NCI-H146 treated with DMSO at 0.1 percent for 48 hours (cell line): ENCODE data around the gene PALLD.

ENCODE experiments used
- DNase-seq: peaks from one replicate; lab custom pipeline; 2025; ENCODE audit not compliant: unreplicated experiment; lab: John Stamatoyannopoulos, UW

Gene PALLD

GRCh38 chr4:168815379-168816345, 318.8 kb downstream of the PALLD start:
- no peak for DNase-seq

- DNase-seq = no peak
These were observed 320.5 kb downstream of the PALLD start for GRCh38 chr4:168817370-168817769.

GRCh38 chr4:168822481-168822880, 325.6 kb downstream of the PALLD start:
- no peak for DNase-seq

DNA sequence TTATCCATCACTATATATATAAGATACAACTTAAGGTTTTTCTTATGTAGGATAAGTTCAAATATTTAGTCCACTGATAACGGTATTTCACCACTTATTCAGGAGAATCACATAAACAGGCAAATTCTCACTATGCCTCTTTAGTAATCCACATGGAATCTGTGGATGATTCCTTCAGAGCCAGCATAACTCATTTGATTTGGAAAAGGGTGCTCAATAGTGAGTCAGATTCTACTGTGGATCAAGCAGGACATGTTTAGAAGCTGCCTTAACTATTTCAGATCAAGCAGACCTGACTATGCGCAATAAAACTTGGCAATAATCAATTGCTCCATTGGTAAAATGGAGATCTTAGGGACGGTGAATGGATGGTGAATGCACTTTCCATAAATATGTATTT, 329.1 kb downstream of the PALLD start:
- no peak for DNase-seq

DNA sequence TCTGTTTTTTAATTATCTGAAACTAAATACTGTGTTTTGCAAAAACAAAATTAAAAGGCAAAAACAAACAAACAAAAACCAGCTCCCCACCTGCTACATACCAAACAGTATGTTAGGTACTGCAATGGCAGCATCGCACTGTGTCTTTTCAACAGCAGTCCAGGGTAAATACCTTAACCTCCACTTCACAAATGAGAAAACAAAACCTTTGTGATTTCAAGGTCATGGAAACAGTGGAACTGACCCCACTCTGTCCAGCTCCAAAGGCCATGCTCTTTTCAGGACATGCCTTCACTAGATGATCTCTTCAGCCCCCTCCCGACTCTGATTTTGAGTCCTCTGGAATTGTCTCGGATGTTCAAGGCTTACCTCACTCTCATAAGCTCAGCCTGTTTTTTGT, 329.8 kb downstream of the PALLD start:
- no peak for DNase-seq

DNA sequence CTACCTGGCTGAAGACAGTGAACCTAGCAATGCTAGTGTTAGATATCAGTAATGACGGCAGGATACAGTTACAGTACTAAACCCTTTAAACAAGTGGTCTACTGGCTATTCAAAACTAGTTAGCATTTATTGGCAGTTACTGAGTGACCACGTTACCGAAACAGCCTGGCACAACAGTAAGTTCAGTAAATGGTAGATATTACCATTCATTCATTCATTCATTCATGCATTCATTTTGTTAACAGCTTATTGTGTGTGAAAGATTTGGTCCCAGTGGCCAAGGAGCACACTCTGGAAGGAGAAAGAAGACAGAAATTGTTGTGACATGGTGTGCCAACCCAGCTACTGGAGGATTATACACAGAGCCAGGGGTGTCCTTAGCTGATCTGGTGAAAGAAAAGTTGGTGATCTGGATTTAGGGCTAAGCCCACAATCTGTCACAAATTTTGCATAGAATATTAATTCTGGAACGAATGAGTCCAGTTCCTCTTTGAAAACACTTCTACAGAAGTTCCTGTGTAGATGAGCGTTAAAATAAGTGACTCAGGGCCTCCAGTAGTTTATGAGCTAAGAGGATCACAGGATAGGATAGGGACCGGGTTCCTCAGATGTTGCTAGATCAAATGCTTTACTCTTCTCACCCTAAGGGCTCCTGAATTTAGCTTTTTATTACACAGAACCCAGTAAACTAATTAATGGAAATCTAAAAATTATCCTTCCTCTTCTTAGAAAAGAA, 334.1 kb downstream of the PALLD start:
- DNase-seq = no peak

DNA sequence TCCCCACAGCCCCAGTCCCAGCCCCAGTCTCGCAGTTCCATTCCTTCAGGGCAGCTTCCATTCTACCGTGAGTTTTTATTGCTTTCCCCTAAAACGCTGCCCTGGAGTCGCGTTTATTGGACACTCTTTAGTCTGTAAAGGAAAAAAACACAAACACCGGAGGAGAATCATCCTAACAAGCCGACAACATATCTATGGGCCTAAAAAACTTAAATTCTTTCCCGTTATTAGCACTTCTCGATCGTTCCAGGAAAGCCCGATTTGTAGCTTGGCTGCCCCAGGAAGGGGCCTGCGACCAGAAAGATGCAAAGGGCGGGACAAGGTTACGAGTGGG, 334.7 kb downstream of the PALLD start:
- DNase-seq = no peak

DNA sequence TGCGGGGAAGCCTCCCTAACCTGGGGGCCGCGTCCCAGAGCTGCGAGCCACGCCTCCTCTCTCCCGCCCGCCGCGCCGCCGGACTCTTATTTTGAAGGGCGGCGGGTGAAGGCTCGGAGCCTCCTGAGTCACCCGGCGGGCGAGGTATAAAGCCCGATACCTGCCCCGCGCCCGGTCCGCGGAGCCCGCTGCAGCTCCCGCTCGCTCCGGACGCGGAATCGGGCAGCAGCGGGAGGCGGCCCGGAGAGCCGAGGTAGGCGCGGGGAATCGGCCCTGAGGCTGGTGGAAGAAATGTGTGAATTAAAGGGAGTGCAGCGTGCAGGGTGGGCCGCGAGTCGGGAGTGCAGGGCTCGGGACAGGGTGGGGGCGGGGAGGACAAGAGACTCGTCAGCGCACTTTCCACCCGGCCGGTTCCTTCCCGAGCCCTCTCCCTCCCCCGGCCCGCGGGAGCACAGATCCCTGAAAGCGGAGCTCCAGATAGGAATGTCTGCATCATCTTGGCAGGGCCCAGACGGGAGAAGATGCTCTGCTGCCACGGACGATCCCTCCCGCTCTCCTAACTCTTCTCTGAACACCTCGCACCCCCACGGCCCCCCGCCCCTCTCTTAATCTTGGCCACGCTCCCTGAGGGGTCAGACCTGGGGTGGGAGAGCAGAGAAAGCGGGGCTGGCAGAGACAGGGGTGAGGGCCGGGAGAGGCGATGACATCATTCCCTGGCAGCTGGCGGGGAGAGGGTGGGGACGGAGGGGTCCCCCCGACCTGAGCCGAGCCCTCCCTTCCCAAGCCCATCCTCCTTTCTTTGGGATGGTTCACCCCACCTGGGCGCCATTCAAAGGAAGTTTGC, 335.3 kb downstream of the PALLD start:
- DNase-seq = no peak

DNA sequence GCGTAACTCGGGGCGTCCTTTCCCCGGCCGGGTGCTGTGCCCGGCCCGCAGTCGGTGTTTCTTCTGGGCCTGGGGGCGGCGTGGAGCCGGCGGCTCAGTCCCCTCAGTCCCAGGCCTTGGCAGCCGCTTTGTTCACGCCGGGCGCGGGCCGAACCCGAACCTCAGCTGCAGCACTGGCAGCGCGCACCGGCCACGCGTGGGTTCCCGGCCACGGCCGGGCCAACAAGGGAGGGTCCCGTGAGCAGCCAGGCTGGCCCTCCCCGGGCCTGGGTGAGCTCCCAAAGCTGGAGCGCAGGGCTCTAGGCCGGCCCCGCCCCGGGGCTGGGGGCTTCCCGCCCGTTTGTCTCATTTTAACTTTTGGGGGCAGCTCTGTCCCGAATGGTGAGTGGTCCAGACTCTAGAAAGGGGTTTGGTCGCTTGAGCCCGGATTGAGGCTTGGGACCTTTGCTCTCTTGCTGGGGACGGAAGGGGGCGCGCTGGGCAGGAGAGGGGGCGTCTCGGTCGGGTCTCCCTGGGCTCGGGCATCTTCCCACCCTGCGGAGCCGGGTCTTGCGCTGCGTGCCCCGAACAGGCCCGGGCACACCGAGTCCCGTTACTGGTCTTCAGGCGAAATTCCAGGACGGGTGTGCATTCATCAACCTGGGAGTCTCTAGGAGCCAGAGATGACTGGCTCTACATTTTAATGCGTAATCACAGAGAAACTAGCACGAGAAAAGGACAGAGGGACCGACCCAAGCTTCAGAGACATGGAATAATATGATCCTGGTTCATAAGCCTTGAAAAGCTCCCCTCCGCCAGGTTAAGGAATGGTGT, 336.1 kb downstream of the PALLD start:
- DNase-seq = no peak

GRCh38 chr4:168833881-168834280, 337.0 kb downstream of the PALLD start:
- DNase-seq = no peak

- no peak for DNase-seq
These were observed 339.1 kb downstream of the PALLD start for GRCh38 chr4:168835880-168836454.

GRCh38 chr4:168836490-168836889, 339.6 kb downstream of the PALLD start:
- no peak for DNase-seq

DNA sequence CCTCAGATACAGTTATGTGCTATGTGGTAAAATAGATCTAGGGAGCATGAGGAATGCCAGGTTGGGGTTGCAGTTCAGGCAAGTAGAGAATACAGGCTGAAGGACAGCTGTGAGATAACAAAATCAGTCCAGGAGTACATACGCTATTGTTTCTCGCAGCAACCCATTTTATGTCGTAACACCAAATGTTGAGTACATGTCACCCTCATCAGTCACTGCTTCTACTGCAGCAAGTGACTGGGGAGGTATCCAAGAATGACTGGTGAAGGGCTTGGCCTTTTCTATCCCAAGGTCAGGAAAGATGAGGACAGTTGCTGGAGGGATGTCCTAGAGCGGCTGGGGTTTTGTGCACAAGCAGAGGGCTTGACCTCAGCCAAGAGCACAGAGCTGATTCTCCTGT, 341.1 kb downstream of the PALLD start:
- DNase-seq = no peak

- DNase-seq = no peak
These were observed 343.0 kb downstream of the PALLD start for GRCh38 chr4:168839758-168840391.

- no peak for DNase-seq
These were observed 343.5 kb downstream of the PALLD start for GRCh38 chr4:168840392-168840763.

DNA sequence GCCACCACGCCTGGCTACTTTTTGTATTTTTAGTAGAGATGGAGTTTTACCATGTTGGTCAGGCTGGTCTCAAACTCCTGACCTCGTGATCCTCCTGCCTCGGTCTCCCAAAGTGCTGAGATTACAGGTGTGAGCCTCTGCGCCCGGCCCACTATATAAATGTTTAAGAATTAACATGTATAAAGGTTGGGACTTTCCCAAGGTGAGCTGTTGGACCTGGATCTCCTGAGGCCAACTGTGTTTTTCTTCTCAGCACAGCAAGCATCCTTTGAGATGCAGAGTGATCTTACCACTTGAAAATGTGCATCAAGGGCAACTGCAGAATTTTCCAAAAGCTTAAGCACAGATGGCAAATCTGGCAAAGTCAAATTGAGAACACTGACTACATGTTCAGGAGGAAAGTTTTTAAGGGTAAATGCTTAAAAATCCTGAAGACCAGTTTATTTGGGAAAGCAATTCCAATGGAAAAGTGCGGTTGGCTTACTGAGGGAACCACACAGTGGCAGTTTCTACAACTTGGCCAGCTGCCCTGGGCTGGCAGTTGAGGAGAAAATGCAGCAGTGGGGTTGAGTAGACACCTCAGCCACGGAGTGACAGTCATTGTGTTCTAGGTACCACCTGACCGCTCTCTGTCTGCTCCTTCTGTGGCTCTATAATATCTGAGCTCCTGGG, 344.3 kb downstream of the PALLD start:
- DNase-seq = no peak

DNA sequence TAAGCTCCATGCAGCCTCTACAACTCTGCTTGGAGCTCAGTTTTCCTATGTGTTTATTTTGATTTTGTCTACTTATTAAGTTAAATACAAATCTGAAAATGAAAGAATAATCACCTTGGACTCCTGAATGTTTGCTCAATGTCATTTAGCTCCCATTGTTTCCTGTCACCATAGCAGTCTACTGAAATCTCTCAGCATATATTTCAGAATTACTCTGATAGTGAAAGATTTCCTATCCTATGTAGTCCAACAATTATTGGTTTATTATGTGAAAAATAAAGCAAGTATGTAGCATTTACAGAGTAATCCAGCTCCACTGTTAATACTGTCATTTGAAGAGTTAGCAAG, 344.8 kb downstream of the PALLD start:
- no peak for DNase-seq

DNA sequence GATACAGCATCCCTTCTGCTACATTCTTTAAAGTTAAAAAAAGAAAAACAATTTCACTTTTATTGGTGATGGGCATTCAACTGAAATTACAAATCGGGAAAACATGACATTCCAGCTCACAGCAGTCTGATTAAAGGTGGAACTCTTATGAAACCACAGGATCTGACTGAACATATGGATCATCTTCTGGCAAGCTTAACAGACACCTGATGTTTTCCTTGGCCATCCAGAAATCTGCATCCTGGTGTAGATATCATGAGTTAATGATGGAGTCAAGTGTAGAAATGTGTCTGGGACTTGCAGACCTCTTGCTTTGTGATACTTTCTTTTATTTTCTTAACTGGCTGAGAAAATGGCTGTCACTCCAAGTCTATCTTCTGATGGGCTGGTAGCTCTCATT, 345.3 kb downstream of the PALLD start:
- DNase-seq = no peak

- DNase-seq = no peak
These were observed 346.8 kb downstream of the PALLD start for GRCh38 chr4:168843635-168844034.
